Immature natural killer cell (primary cell): ENCODE data around the gene DCBLD1. TPM values are rescaled to one million over a fixed set of nuclear protein-coding genes. Genes with fewer than 3 reads are reported as not detected.
"Not testable (repeated sequence)": the region's sequence is repeated elsewhere in the genome, so short reads cannot be mapped to it uniquely, and the experiment has no call there.

Source experiments
- DNase-seq, 3 donors: peaks; one replicate each; pipeline ENCODE4 v3.0.0; 2022; ENCODE audit warnings: mixed read lengths in 1 of 3
- H3K27ac Mint-ChIP-seq, 6 donors: one replicate each; pipeline ENCODE4 v1.8.0; 2020; ENCODE audit warnings: mixed read lengths in 6 of 6, mild to moderate bottlenecking in 5 of 6, inconsistent platforms in 4 of 6, moderate library complexity in 3 of 6
- H3K27me3 Mint-ChIP-seq, 3 donors: one replicate each; pipeline ENCODE4 v1.8.0; 2020 to 2021; ENCODE audit warnings: low read depth in 3 of 3, mild to moderate bottlenecking in 3 of 3, mixed read lengths in 3 of 3, moderate library complexity in 3 of 3, inconsistent platforms in 1 of 3
- H3K36me3 Mint-ChIP-seq, 3 donors: one replicate each; pipeline ENCODE4 v1.8.0; 2020; ENCODE audit warnings: mixed read lengths in 3 of 3, inconsistent platforms in 2 of 3, mild to moderate bottlenecking in 2 of 3
- H3K4me1 Mint-ChIP-seq, 2 donors: one replicate each; pipeline ENCODE4 v1.8.0; 2020; ENCODE audit warnings: inconsistent platforms in 2 of 2, mild to moderate bottlenecking in 2 of 2, mixed read lengths in 2 of 2, moderate library complexity in 1 of 2
- H3K4me3 Mint-ChIP-seq, 5 donors: one replicate each; pipeline ENCODE4 v1.8.0; 2020; ENCODE audit warnings: mild to moderate bottlenecking in 5 of 5, mixed read lengths in 5 of 5, inconsistent platforms in 3 of 5, moderate library complexity in 3 of 5
- H3K9me3 Mint-ChIP-seq, 6 donors: one replicate each; pipeline ENCODE4 v1.8.0; 2020; ENCODE audit warnings: mild to moderate bottlenecking in 6 of 6, mixed read lengths in 6 of 6, inconsistent platforms in 4 of 6, moderate library complexity in 3 of 6
- polyA plus RNA-seq, 3 donors: library from polyadenylated mRNA; unstranded; fragments of 300-500 nt; fragmentation: Illumina TruSeq; gene quantifications; one replicate each; pipeline ENCODE4 v1.2.3, GENCODE V29; 2021

Gene DCBLD1
- polyA plus RNA-seq = 1 to 10 TPM in 2 of 3 donors, under 1 TPM in 1; 0.37 to 5.2 (median 4.0) TPM

DNA sequence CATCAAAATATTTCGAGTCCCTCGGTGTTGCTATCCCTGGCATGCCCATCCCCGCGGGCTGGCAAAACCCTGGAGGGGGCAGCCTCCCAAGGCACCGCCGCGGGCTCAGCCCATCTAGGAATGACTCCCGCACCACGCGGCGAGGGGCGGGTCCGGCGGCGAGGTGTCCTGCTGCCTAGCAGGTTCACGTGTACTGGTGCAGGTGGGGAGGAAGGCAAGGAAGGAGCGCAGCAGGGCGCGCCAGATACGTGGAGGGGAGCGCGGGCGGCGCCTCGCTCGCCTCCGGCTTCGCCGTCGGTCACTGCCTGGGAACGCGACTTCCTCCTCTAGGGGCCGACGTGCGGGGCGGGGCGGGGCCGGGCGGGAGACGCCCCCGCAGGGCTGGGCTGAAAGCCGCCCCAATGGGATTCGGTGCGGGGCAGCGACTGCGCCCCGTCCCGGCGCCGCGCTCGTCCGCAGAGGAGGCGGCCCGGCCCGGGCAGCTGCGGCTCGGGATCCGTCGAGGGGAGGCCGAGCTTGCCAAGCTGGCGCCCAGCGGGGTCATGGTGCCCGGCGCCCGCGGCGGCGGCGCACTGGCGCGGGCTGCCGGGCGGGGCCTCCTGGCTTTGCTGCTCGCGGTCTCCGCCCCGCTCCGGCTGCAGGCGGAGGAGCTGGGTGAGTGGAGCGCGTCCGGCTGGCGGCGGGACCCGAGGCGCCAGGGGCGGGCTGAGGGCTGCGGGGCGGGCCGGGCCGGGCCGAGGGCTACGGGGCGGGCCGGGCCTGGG, at the start of gene DCBLD1:
DCBLD1 (plus strand) TSS at position 435 of the 764 bp plus-strand sequence; CDS start at position 543, 108 bp downstream.
- Mint-ChIP-seq H3K27ac (peak within 1 kb of the TSS; percentile 55 to 97 (median 82)), H3K4me3 (peak within 1 kb of the TSS; percentile 89 to 100 (median 97)), H3K4me1 (peaks cover 22 to 34% of the 10 kb centered on the region in 2 donors), H3K36me3 (no peaks in the 10 kb centered on the region), H3K9me3 (no peaks in the 10 kb centered on the region), H3K27me3 (peaks cover 5 to 10% (median 10%) of the 10 kb centered on the region in 3 donors)
- peak; percentile 68 to 78 (median 75) for DNase-seq

GRCh38 chr6:117440706-117441525, 41.6 kb upstream of the DCBLD1 start:
- no peak overlapping the region for H3K4me3 Mint-ChIP-seq
- H3K27ac Mint-ChIP-seq = no peak overlapping the region
- H3K9me3 Mint-ChIP-seq = no peaks in the 10 kb centered on the region
- DNase-seq = no peak
- no peaks in the 10 kb centered on the region for H3K4me1 Mint-ChIP-seq
- peaks cover 5 to 8% (median 7%) of the 10 kb centered on the region in 3 donors for H3K27me3 Mint-ChIP-seq
- no peaks in the 10 kb centered on the region for H3K36me3 Mint-ChIP-seq

- peaks cover 7 to 8% (median 7%) of the 10 kb centered on the region in 3 donors for H3K27me3 Mint-ChIP-seq
Observed at GRCh38 chr6:117441824-117442264, 40.6 kb upstream of the DCBLD1 start.

DNA sequence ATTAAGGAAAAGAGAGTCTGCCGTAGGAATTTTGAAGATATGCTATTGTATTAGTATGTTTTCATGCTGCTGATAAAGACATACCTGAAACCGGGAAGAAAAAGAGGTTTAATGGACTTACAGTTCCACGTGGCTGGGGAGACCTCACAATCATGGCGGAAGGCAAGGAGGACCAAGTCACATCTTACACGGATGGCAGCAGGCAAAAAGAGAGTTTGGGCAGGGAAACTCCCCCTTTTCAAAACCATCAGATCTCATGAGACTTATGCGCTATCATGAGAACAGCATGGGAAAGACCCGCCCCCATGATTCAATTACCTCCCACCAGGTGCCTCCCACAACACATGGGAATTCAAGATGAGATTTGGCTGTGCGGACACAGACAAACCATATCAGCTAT, 40.2 kb upstream of the DCBLD1 start:
- H3K4me3 Mint-ChIP-seq, DNase-seq, H3K4me1 Mint-ChIP-seq, H3K27ac Mint-ChIP-seq, H3K27me3 Mint-ChIP-seq, H3K9me3 Mint-ChIP-seq, H3K36me3 Mint-ChIP-seq: not testable (repeated sequence)

More at GRCh38 chr6:117441824-117442264, 40.6 kb upstream of the DCBLD1 start:
- no peak for DNase-seq
- no peaks in the 10 kb centered on the region for H3K4me1 Mint-ChIP-seq
- H3K4me3 Mint-ChIP-seq = no peak overlapping the region
- no peaks in the 10 kb centered on the region for H3K36me3 Mint-ChIP-seq
- no peaks in the 10 kb centered on the region for H3K9me3 Mint-ChIP-seq
- no peak overlapping the region for H3K27ac Mint-ChIP-seq

DNA sequence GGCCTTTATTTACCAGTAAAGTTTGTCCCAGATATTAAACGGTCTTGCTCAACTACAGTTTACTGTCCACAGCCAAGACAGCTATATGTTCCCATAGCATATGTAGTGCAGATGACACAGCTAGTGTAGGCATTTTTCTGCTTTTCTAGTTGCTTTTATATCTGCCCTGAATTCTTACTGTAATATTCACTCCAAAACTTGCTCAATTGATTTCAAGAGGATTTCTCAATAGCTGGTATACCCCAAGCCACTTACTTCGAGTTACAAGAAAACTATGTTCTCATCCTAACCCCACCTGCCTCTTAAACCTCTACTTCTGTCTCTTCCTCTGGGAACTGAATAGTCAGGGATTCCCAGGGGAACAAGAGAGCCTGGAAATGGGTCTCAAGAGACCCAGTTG, 37.9 kb upstream of the DCBLD1 start:
- Mint-ChIP-seq H3K27ac (no peak overlapping the region), H3K4me3 (no peak overlapping the region), H3K27me3 (peaks cover 8 to 10% (median 9%) of the 10 kb centered on the region in 3 donors), H3K9me3 (no peaks in the 10 kb centered on the region), H3K4me1 (no peaks in the 10 kb centered on the region), H3K36me3 (no peaks in the 10 kb centered on the region)
- DNase-seq = no peak

- Mint-ChIP-seq H3K27ac (no peak overlapping the region), H3K27me3 (peaks cover 4 to 10% (median 5%) of the 10 kb centered on the region in 3 donors)
Observed at GRCh38 chr6:117446861-117447260, 35.6 kb upstream of the DCBLD1 start.

GRCh38 chr6:117448011-117448410, 34.5 kb upstream of the DCBLD1 start:
- H3K27ac Mint-ChIP-seq = no peak overlapping the region
- no peak overlapping the region for H3K4me3 Mint-ChIP-seq
- DNase-seq = no peak
- H3K4me1 Mint-ChIP-seq = no peaks in the 10 kb centered on the region
- peaks cover 4 to 10% (median 5%) of the 10 kb centered on the region in 3 donors for H3K27me3 Mint-ChIP-seq
- H3K9me3 Mint-ChIP-seq = no peaks in the 10 kb centered on the region
- H3K36me3 Mint-ChIP-seq = no peaks in the 10 kb centered on the region

More at GRCh38 chr6:117446861-117447260, 35.6 kb upstream of the DCBLD1 start:
- H3K4me1 Mint-ChIP-seq = no peaks in the 10 kb centered on the region
- no peaks in the 10 kb centered on the region for H3K9me3 Mint-ChIP-seq
- H3K36me3 Mint-ChIP-seq = no peaks in the 10 kb centered on the region
- no peak for DNase-seq
- no peak overlapping the region for H3K4me3 Mint-ChIP-seq

DNA sequence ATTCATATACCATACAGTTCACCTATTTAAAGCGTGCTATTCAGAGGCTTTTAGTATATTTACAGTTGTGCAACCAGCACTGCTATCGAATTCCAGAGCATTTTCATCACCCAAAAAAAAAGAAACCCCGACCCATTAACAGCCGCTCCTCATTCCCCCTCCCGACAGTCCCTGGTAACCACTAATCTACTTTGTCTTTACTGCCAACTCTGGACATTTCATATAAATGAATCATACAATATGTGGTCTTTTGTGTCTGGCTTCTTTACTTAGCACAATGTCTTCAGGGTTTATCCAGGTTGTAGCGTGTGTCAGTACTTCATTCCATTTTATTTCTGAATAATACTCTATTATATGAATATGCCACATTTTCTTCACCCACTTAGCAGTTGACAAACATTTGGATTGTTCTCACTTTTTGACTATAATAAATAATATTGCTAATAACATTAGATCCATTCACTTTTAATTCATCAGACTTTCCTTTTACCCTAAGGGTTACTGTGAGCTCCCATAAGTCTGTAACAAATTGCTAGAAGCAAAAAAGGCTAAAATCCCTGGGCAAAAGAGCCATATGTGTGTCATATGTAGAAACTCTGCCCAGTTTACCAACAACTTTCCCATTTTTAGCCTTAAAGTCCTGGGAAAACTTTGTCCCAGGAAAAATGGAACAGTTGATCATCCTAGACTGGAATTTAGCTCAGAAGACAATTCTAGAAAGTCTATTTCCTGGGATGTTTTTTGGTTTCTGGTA, 33.6 kb upstream of the DCBLD1 start:
- no peaks in the 10 kb centered on the region for H3K4me1 Mint-ChIP-seq
- no peaks in the 10 kb centered on the region for H3K36me3 Mint-ChIP-seq
- H3K4me3 Mint-ChIP-seq = no peak overlapping the region
- H3K27ac Mint-ChIP-seq = no peak overlapping the region
- H3K9me3 Mint-ChIP-seq = no peaks in the 10 kb centered on the region
- no peak for DNase-seq
- H3K27me3 Mint-ChIP-seq = peaks cover 4 to 10% (median 5%) of the 10 kb centered on the region in 3 donors

DNA sequence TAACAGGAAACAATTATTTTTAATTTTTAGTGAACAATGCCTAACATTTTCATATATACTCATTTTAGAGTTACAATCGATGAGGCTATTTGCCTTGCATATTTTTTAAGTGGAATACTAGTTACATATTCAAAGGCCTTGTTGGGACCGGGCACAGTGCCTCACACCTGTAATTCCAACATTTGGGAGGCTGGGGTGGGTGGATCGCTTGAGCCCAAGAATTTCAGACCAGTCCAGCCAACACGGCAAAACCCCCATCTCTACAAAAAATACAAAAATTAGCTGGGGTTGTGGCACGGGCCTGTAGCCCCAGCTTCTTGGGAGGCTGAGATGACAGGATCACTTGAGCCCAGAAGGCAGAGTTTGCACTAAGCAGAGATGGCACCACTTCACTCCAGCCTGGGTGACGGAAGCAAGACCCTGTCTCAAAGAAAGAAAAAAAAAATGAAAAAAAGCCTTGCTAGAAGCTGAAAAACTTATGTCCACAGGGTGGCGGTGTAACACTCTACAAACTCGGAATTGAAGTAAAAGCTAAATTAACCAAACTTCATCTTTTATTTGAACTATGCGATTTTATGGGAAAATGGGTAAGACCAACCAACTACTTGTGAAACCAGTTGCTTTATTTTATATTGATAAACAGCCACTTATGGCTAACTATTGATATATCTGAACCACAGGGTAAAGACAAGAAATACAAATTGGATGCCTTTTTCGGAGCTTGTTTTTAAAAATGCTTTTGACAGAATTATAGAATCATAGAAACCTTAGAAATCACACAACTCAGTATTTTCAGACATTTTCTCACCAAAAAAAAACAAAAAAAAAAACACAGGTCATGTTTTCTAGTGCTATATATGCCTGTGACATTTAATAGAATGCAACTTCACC, 32.7 kb upstream of the DCBLD1 start:
- Mint-ChIP-seq H3K36me3 (no peaks in the 10 kb centered on the region), H3K4me3 (no peak overlapping the region), H3K27ac (no peak overlapping the region), H3K9me3 (no peaks in the 10 kb centered on the region), H3K4me1 (no peaks in the 10 kb centered on the region), H3K27me3 (peaks cover 4 to 10% (median 5%) of the 10 kb centered on the region in 3 donors)
- DNase-seq = peak; percentile 61 to 70 (median 63)

- no peaks in the 10 kb centered on the region for H3K9me3 Mint-ChIP-seq
- peaks cover under 1 to 5% (median 4%) of the 10 kb centered on the region in 3 donors for H3K27me3 Mint-ChIP-seq
- no peaks in the 10 kb centered on the region for H3K4me1 Mint-ChIP-seq
- DNase-seq = no peak
- no peak overlapping the region for H3K4me3 Mint-ChIP-seq
- H3K36me3 Mint-ChIP-seq = no peaks in the 10 kb centered on the region
- no peak overlapping the region for H3K27ac Mint-ChIP-seq
Observed at GRCh38 chr6:117451671-117452070, 30.8 kb upstream of the DCBLD1 start.

- Mint-ChIP-seq H3K4me1 (peaks cover 3 to 14% of the 10 kb centered on the region in 2 donors), H3K27me3 (peaks cover 0 to 4% (median 1%) of the 10 kb centered on the region in 3 donors), H3K36me3 (no peaks in the 10 kb centered on the region), H3K9me3 (no peaks in the 10 kb centered on the region), H3K27ac (no peak overlapping the region), H3K4me3 (no peak overlapping the region)
- no peak for DNase-seq
Observed at GRCh38 chr6:117456250-117456649, 26.2 kb upstream of the DCBLD1 start.

- Mint-ChIP-seq H3K27me3 (peaks cover 0 to 4% (median 1%) of the 10 kb centered on the region in 3 donors), H3K9me3 (no peaks in the 10 kb centered on the region), H3K4me3 (no peak overlapping the region), H3K4me1 (peaks cover 3 to 14% of the 10 kb centered on the region in 2 donors), H3K36me3 (no peaks in the 10 kb centered on the region), H3K27ac (no peak overlapping the region)
- DNase-seq = no peak
Observed at GRCh38 chr6:117456998-117457397, 25.5 kb upstream of the DCBLD1 start.
